HG03095 (cell line): ENCODE results near the gene LIMS1.
"Not testable (repeated sequence)": the region's sequence is repeated elsewhere in the genome, so short reads cannot be mapped to it uniquely, and the experiment has no call there.

Experiments used
- ATAC-seq: cut with Tn5 transposase; IDR thresholded peaks from one replicate; pipeline ENCODE4 v1.9.1; 2021; ENCODE audit warnings: moderate library complexity; ENCODE audit not compliant: unreplicated experiment

The LIMS1 gene

GRCh38 chr2:108533832-108534583 lies at the start of gene LIMS1:
LIMS1 (plus strand) TSS chr2:108534470; CDS start chr2:108534563, 93 bp downstream.
- peak; percentile 84 for ATAC-seq

GRCh38 chr2:108485253-108485652 lies 49.0 kb upstream of the LIMS1 start:
- ATAC-seq, result no peak

GRCh38 chr2:108490506-108491122 lies 43.7 kb upstream of the LIMS1 start:
- ATAC-seq, result no peak

GRCh38 chr2:108491848-108492247 lies 42.4 kb upstream of the LIMS1 start:
- no peak for ATAC-seq

GRCh38 chr2:108492364-108492763 lies 41.9 kb upstream of the LIMS1 start:
- no peak for ATAC-seq

- ATAC-seq, result not testable (repeated sequence)
Measured at GRCh38 chr2:108496167-108496566, 38.1 kb upstream of the LIMS1 start.

GRCh38 chr2:108507620-108508019 lies 26.6 kb upstream of the LIMS1 start:
- not testable (repeated sequence) for ATAC-seq

- ATAC-seq, result not testable (repeated sequence)
Measured at GRCh38 chr2:108512431-108512830, 21.8 kb upstream of the LIMS1 start.

GRCh38 chr2:108514478-108514877 lies 19.8 kb upstream of the LIMS1 start:
- ATAC-seq, result not testable (repeated sequence)

GRCh38 chr2:108524688-108525087 lies 9.6 kb upstream of the LIMS1 start:
- not testable (repeated sequence) for ATAC-seq

- ATAC-seq, result not testable (repeated sequence)
Measured at GRCh38 chr2:108525258-108525657, 9.0 kb upstream of the LIMS1 start.

GRCh38 chr2:108531674-108532055 lies 2.6 kb upstream of the LIMS1 start:
- ATAC-seq, result no peak

- peak; percentile 35 for ATAC-seq
Measured at GRCh38 chr2:108534584-108535356, 500 bp downstream of the LIMS1 start.

GRCh38 chr2:108535357-108535631 lies 1.0 kb downstream of the LIMS1 start:
- ATAC-seq, result no peak

GRCh38 chr2:108536133-108536780 lies 2.0 kb downstream of the LIMS1 start:
- ATAC-seq, result no peak

- ATAC-seq, result no peak
Measured at GRCh38 chr2:108536911-108537310, 2.6 kb downstream of the LIMS1 start.

- ATAC-seq, result no peak
Measured at GRCh38 chr2:108538000-108538625, 3.8 kb downstream of the LIMS1 start.

GRCh38 chr2:108541451-108541850 lies 7.2 kb downstream of the LIMS1 start:
- ATAC-seq, result no peak

- no peak for ATAC-seq
Measured at GRCh38 chr2:108542071-108542470, 7.8 kb downstream of the LIMS1 start.

- ATAC-seq, result no peak
Measured at GRCh38 chr2:108547606-108548005, 13.3 kb downstream of the LIMS1 start.
